ENCODE measurements around the gene NSUN6.

Gene NSUN6

DNA sequence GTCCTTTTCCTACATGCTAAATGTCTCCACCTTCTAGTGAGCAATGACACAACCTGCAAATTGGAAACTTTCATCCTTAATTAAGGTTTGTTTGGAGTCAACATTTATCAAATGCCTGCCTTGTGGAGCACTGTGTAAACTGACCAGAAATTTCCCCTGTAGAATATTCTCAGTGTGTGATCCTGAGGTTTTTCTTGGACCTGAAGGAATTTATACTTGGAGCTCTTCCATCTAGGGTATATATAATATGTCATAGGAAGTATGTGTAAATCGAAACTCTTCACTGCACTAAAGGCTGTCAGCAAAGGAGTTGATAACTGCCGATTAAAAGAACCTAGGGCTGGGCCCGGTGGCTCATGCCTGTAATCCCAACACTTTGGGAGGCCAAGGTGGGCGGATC lies 152.4 kb downstream of the NSUN6 start:
- DNase-seq (ENCODE audit: low read depth), result no peak

DNA sequence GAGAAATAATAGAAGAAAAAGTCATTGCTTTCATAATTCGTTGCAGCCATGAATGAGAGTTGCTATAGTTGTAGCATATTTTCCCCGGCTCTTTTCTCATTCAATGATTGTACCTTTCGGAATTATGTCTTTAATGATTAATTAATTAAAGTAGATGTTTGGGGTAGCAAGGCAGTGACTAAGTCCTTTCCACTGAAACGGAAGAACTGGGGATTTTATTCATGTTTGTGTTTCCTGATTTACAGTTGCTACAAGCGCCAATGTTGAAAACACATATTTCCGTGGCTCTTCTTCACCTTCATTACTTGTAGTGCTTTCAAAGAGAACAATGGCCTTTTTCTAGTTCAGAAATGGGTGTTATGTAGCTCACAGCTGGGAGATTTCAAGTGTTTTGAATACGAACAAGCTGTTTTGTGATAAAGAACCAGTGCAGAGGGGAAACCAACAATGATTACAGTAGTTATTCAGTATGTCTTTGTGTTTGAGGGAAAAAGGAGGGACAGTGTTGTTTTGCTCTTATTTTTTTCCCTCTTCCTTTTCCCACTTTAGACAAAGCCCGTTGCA lies 153.5 kb downstream of the NSUN6 start:
- no peak for DNase-seq (ENCODE audit: low read depth)
